ENCODE results near the gene RTP2. TPM values are rescaled to one million over a fixed set of nuclear protein-coding genes. Genes with fewer than 3 reads are reported as not detected.

RTP2 gene
- total and polyA plus RNA-seq, 9 of the 15 experiments (the other 6 are each of a cell fraction or from before 2014, with no cell fraction given) = not detected

GRCh38 chr3:187739561-187740332 is 37.4 kb upstream of the RTP2 start (continued):
- TF ChIP-seq CHAMP1 (IDR thresholded peaks at IDR 0.05) (0 out of 2 replicates have a peak, but pooled peaks have one; percentile 28), ZNF766 (CRISPR knock-in tag; conservative IDR thresholded peaks at IDR 0.05) (no peak), NFE2 (IDR thresholded peaks at IDR 0.05; ENCODE audit: low read depth) (no peak), NONO (IDR thresholded peaks at IDR 0.05; ENCODE audit: low read depth in 2 of 2, low read length in 1 of 2) (peak in 1 of 2 experiments; percentile 62; a peak in 1 of 4 replicates), ZFP1 (CRISPR knock-in tag; IDR thresholded peaks at IDR 0.05) (no peak), SP1 (CRISPR knock-in tag; IDR thresholded peaks at IDR 0.05) (0 out of 2 replicates have a peak, but pooled peaks have one; percentile 23), ZBTB40 (IDR thresholded peaks at IDR 0.05) (peak; percentile 71), ZBTB40 (CRISPR knock-in tag; IDR thresholded peaks at IDR 0.05) (0 out of 2 replicates have a peak, but pooled peaks have one; percentile 31), ZNF780A (CRISPR knock-in tag; IDR thresholded peaks at IDR 0.05) (no peak), GTF2E2 (tag; IDR thresholded peaks at IDR 0.05) (no peak), EGR1 (conservative IDR thresholded peaks at IDR 0.05) (peak; percentile 85), MEIS2 (IDR thresholded peaks at IDR 0.05; ENCODE audit: partially characterized antibody) (no peak), TFAM (CRISPR knock-in tag; conservative IDR thresholded peaks at IDR 0.05) (no peak), ZNF395 (CRISPR knock-in tag; IDR thresholded peaks at IDR 0.05) (no peak), ZNF589 (CRISPR knock-in tag; IDR thresholded peaks at IDR 0.05; ENCODE audit: low read depth) (no peak)

All from K562 (cell line).